Measurements from ENCODE around the gene CHMP4B.

Gene CHMP4B

GRCh38 chr20:33765592-33765991 lies 45.6 kb upstream of the CHMP4B start:
- no peak overlapping the region for H3K4me3 ChIP-seq (ENCODE audit: low read length)
- H3K36me3 ChIP-seq (replicated peaks; ENCODE audit: insufficient read depth, low read length), result no peaks in the 10 kb centered on the region
- H3K27ac ChIP-seq (ENCODE audit: low read length), result no peak overlapping the region
- H3K27me3 ChIP-seq (replicated peaks; ENCODE audit: insufficient read depth, low read length), result no peaks in the 10 kb centered on the region
- H3K4me2 ChIP-seq (ENCODE audit: low read depth, low read length), result no peak overlapping the region
- H3K9me3 ChIP-seq (replicated peaks; ENCODE audit: insufficient read depth, low read length), result no peaks in the 10 kb centered on the region
- H2AFZ ChIP-seq (ENCODE audit: low read length), result no peak overlapping the region
- no peaks in the 10 kb centered on the region for H3K4me1 ChIP-seq (ENCODE audit: low read length)
- H3K9me2 ChIP-seq (replicated peaks; ENCODE audit: insufficient read depth, low read length), result no peaks in the 10 kb centered on the region
- H3K9ac ChIP-seq (ENCODE audit: low read length), result no peak overlapping the region
- H3K79me2 ChIP-seq (ENCODE audit: low read length), result no peaks in the 10 kb centered on the region
- H3F3A ChIP-seq (ENCODE audit: insufficient read depth, low read length), result no peaks in the 10 kb centered on the region
- TF ChIP-seq CTCF (IDR thresholded peaks at IDR 0.05; ENCODE audit: low read length) (no peak), EZH2 (optimal IDR thresholded peaks at IDR 0.05; ENCODE audit: low read depth, low read length) (no peak), EZH2phosphoT487 (IDR thresholded peaks at IDR 0.05; ENCODE audit: low read length) (no peak)
- H4K20me1 ChIP-seq (ENCODE audit: insufficient read depth, low read length), result no peaks in the 10 kb centered on the region
- DNase-seq, result no peak

GRCh38 chr20:33766686-33767085 lies 44.5 kb upstream of the CHMP4B start:
- no peak overlapping the region for H3K4me2 ChIP-seq (ENCODE audit: low read depth, low read length)
- H3K79me2 ChIP-seq (ENCODE audit: low read length), result no peaks in the 10 kb centered on the region
- H4K20me1 ChIP-seq (ENCODE audit: insufficient read depth, low read length), result no peaks in the 10 kb centered on the region
- no peak overlapping the region for H3K27ac ChIP-seq (ENCODE audit: low read length)
- no peaks in the 10 kb centered on the region for H3F3A ChIP-seq (ENCODE audit: insufficient read depth, low read length)
- H3K9me3 ChIP-seq (replicated peaks; ENCODE audit: insufficient read depth, low read length), result no peaks in the 10 kb centered on the region
- no peaks in the 10 kb centered on the region for H3K9me2 ChIP-seq (replicated peaks; ENCODE audit: insufficient read depth, low read length)
- no peak for DNase-seq
- H3K4me3 ChIP-seq (ENCODE audit: low read length), result no peak overlapping the region
- no peak overlapping the region for H3K9ac ChIP-seq (ENCODE audit: low read length)
- TF ChIP-seq CTCF (IDR thresholded peaks at IDR 0.05; ENCODE audit: low read length) (no peak), EZH2 (optimal IDR thresholded peaks at IDR 0.05; ENCODE audit: low read depth, low read length) (no peak), EZH2phosphoT487 (IDR thresholded peaks at IDR 0.05; ENCODE audit: low read length) (no peak)
- H3K4me1 ChIP-seq (ENCODE audit: low read length), result no peaks in the 10 kb centered on the region
- no peaks in the 10 kb centered on the region for H3K27me3 ChIP-seq (replicated peaks; ENCODE audit: insufficient read depth, low read length)
- H2AFZ ChIP-seq (ENCODE audit: low read length), result no peak overlapping the region
- H3K36me3 ChIP-seq (replicated peaks; ENCODE audit: insufficient read depth, low read length), result no peaks in the 10 kb centered on the region

GRCh38 chr20:33767777-33768138 lies 43.4 kb upstream of the CHMP4B start:
- Histone ChIP-seq H3K9ac (ENCODE audit: low read length) (no peak overlapping the region), H3K27me3 (replicated peaks; ENCODE audit: insufficient read depth, low read length) (no peaks in the 10 kb centered on the region), H3K79me2 (ENCODE audit: low read length) (no peaks in the 10 kb centered on the region), H3K9me3 (replicated peaks; ENCODE audit: insufficient read depth, low read length) (no peaks in the 10 kb centered on the region), H3K4me3 (ENCODE audit: low read length) (no peak overlapping the region), H3K4me2 (ENCODE audit: low read depth, low read length) (no peak overlapping the region), H3K27ac (ENCODE audit: low read length) (no peak overlapping the region), H3F3A (ENCODE audit: insufficient read depth, low read length) (no peaks in the 10 kb centered on the region), H3K9me2 (replicated peaks; ENCODE audit: insufficient read depth, low read length) (no peaks in the 10 kb centered on the region), H4K20me1 (ENCODE audit: insufficient read depth, low read length) (no peaks in the 10 kb centered on the region), H3K36me3 (replicated peaks; ENCODE audit: insufficient read depth, low read length) (no peaks in the 10 kb centered on the region), H2AFZ (ENCODE audit: low read length) (no peak overlapping the region), H3K4me1 (ENCODE audit: low read length) (peaks cover 3% of the 10 kb centered on the region)
- DNase-seq, result no peak
- no peak for TF ChIP-seq EZH2phosphoT487 (IDR thresholded peaks at IDR 0.05; ENCODE audit: low read length)
- no peak for TF ChIP-seq CTCF (IDR thresholded peaks at IDR 0.05; ENCODE audit: low read length)
- TF ChIP-seq EZH2 (optimal IDR thresholded peaks at IDR 0.05; ENCODE audit: low read depth, low read length), result no peak
